GM12878 (cell line): Measurements from ENCODE around the gene RUFY2. TPM values are rescaled to one million over a fixed set of nuclear protein-coding genes. Genes with fewer than 3 reads are reported as not detected.
A peak's percentile ranks its signal among the peaks of the same experiment; 100 is the strongest.

Experiments
- ATF2 ChIP-seq: IDR thresholded peaks from 2 replicates; pipeline ENCODE4 v1.6.1; 2012; ENCODE audit warnings: low read length, inconsistent platforms
- FOS ChIP-seq: IDR thresholded peaks from 3 replicates; pipeline ENCODE4 v1.6.1; 2011; ENCODE audit warnings: borderline replicate concordance; ENCODE audit not compliant: insufficient read length; ENCODE audit errors: extremely low read depth
- HDAC2 ChIP-seq: fragments of 200-600 bp; sonication (generic); IDR thresholded peaks from 2 replicates; pipeline ENCODE4 v1.6.1; 2017
- IKZF2 ChIP-seq, 2 experiments: fragments of 450-650 bp; IDR thresholded peaks; 2 replicates each; pipeline ENCODE4 v1.6.1; 2017; ENCODE audit warnings: mild to moderate bottlenecking in 2 of 2, moderate library complexity in 2 of 2
- KAT2A ChIP-seq: conservative IDR thresholded peaks from 2 replicates; pipeline ENCODE4 v1.6.1; 2011; ENCODE audit warnings: low read depth, low read length; ENCODE audit not compliant: control insufficient read depth
- NKRF ChIP-seq: fragments of 450-650 bp; conservative IDR thresholded peaks from 2 replicates; pipeline ENCODE4 v1.6.1; 2017; ENCODE audit warnings: mild to moderate bottlenecking, moderate library complexity
- PBX3 ChIP-seq: IDR thresholded peaks from 2 replicates; pipeline ENCODE4 v1.6.1; 2011; ENCODE audit warnings: mild to moderate bottlenecking, low read depth, low read length, moderate library complexity; ENCODE audit not compliant: insufficient replicate concordance
- PML ChIP-seq: IDR thresholded peaks from 2 replicates; pipeline ENCODE4 v1.6.1; 2012; ENCODE audit warnings: low read length, inconsistent platforms
- REST ChIP-seq: IDR thresholded peaks from 2 replicates; pipeline ENCODE4 v1.6.1; 2012; ENCODE audit warnings: mild to moderate bottlenecking, low read depth, low read length
- SMARCA5 ChIP-seq: fragments of 450-650 bp; IDR thresholded peaks from 2 replicates; pipeline ENCODE4 v1.6.1; 2017; ENCODE audit warnings: mild to moderate bottlenecking
- SP1 ChIP-seq: IDR thresholded peaks from one replicate; pipeline ENCODE4 v1.6.1; 2011; ENCODE audit warnings: low read depth, low read length
- TAF1 ChIP-seq: IDR thresholded peaks from 2 replicates; pipeline ENCODE4 v1.6.1; 2011; ENCODE audit warnings: mild to moderate bottlenecking, low read depth, low read length, borderline replicate concordance
- USF2 ChIP-seq: IDR thresholded peaks from 2 replicates; pipeline ENCODE4 v1.6.1; 2011; ENCODE audit warnings: low read depth, low read length, improper control_type of control experiment, borderline replicate concordance
- ZBTB4 ChIP-seq: fragments of 450-650 bp; formaldehyde crosslinking; IDR thresholded peaks from 2 replicates; pipeline ENCODE4 v1.4.0; 2022; ENCODE audit warnings: mild to moderate bottlenecking, moderate library complexity
- ZSCAN29 ChIP-seq: fragments of 450-650 bp; IDR thresholded peaks from 2 replicates; pipeline ENCODE4 v1.6.1; 2017; ENCODE audit warnings: mild to moderate bottlenecking, moderate library complexity
- ZZZ3 ChIP-seq: IDR thresholded peaks from 2 replicates; pipeline ENCODE4 v1.6.1; 2011; ENCODE audit warnings: low read depth; ENCODE audit not compliant: control insufficient read depth, insufficient read length
- polyA plus RNA-seq, 11 experiments: library from polyadenylated mRNA; depleted of rRNA in 4 of 11; unstranded in 6 of 11; stranded (reverse) in 5 of 11; fragments of >200 nt; fragmentation: Nextera tagmentation in 4 of 11; fragmentation: Illumina TruSeq in 1 of 11; extraction: Ambion mirVana in 4 of 11; extraction: Trizol in 1 of 11; gene quantifications; 1 replicate in 1 of 11; 2 replicates in 10 of 11; pipeline versions ENCODE4 v1.2.1 to v1.2.3, GENCODE V29; 2011 to 2016; ENCODE audit warnings: inconsistent platforms in 2 of 11, missing spikeins in 2 of 11, low read depth in 1 of 11
- total RNA-seq, 4 experiments: library from RNA; depleted of rRNA in 3 of 4; stranded (reverse); fragments of >200 nt in 3 of 4; fragmentation: Illumina TruSeq in 1 of 4; extraction: Trizol in 1 of 4; gene quantifications; 2 replicates each; pipeline versions ENCODE4 v1.2.1 to v1.2.3, GENCODE V29; 2013 to 2021

Gene RUFY2
- total and polyA plus RNA-seq, 10 of the 15 experiments (the other 5 are each of a cell fraction or from before 2014, with no cell fraction given) = 1.7 to 8.4 (median 5.8) TPM

GRCh38 chr10:68331455-68332258 lies 75.4 kb downstream of the RUFY2 start, which contains the start of gene HNRNPH3 (continued):
- TF ChIP-seq REST (peak; percentile 77), PBX3 (peak; percentile 56), TAF1 (peak; percentile 100), ZSCAN29 (peak; percentile 36; the same call in 1 of the 2 replicates), USF2 (peak; percentile 51), NKRF (peak; percentile 90), ZBTB4 (CRISPR knock-in tag) (0 out of 2 replicates have a peak, but pooled peaks have one; percentile 8), IKZF2 (IDR thresholded peaks at IDR 0.05) (no peak), PML (peak; percentile 98), SP1 (peak; percentile 85), ATF2 (peak; percentile 59; the same call in 1 of the 2 replicates), FOS (no peak), KAT2A (no peak), SMARCA5 (peak; percentile 96), HDAC2 (0 out of 2 replicates have a peak, but pooled peaks have one; percentile 59), ZZZ3 (no peak)
